LoVo (cell line): Measurements from ENCODE around the gene CFAP52.
"Not testable (repeated sequence)": the region's sequence is repeated elsewhere in the genome, so short reads cannot be mapped to it uniquely, and the experiment has no call there.

Experiments
- DNase-seq: peaks from one replicate; pipeline ENCODE4 v3.0.0-alpha.2; 2016; ENCODE audit warnings: low spot score

CFAP52 gene

DNA sequence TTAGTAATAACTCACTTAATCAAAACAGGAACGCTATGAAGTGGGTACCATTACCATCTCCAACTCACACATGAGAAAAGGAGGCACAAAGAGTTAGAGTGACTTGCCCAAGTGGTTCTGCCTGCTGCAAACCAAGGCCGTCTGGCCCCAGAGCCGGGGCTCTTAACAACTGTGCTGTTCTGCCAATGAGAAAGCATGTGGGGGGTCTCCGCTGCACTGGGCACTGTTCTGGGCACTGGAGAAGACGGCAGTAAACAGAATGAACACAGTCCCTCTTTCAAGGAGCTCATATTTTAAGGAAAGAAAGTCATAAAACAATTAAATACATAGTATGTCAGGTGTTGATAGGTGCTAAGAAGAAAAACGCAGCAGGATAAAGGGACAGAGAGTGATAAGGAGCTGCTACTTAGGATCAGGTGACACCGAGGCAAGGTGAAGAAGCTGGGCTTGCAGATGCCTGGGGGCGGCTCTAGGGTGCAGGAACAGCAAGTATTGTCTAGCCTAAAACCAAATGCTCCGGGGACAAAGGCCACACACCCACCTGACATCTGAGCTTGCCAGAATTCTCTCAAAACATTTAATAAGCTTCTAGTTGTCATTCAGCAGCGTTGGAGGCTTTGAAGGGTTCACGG is 7.4 kb upstream of the CFAP52 start:
- no peak for DNase-seq

GRCh38 chr17:9571201-9571600 is 5.2 kb upstream of the CFAP52 start:
- no peak for DNase-seq

DNA sequence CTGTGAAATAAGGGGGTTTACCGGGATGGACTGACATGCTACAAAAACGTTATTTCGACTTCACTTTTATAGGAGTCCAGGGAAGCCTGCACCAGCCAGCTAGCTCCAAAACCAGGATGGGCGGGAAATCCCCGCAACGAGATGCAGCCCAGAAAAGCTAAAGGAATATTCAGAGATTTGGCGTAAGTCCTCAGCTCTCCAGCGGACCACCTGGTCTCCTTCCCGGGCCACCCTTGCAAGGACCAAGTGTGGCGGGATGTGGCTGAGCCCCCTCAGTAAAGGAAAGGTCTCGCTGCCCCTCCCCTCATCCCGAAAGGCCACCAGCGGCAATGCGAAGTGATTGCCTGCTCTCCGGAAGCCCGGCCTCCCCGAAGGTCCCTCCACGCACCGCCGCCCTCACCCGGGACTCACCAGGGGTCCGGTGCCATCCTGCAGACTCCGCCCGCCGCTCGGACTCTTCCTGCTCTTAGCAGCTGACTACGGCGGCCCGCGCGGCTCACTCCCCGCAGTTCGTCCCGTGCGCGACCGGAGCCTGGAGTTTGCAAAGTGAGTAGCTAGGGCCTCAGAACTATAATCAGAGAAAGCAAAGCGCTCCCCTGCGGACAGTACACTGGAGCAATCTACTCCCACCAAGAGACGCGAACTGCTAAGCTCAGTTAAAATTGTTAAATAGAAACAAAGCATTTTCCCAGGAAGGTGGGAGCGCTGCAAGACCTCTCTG is 901 bp upstream of the CFAP52 start, which contains the start of gene STX8:
Gene STX8, minus strand, starts transcription at position 440 of the 721 bp plus-strand sequence. Its CDS starts 12 bp downstream, at position 428.
- peak; percentile 93 for DNase-seq

GRCh38 chr17:9577373-9577709 is 899 bp downstream of the CFAP52 start:
- DNase-seq: no peak

- DNase-seq: no peak
Observed at GRCh38 chr17:9587969-9588656, 11.7 kb downstream of the CFAP52 start.

- DNase-seq: no peak
Observed at GRCh38 chr17:9594065-9594464, 17.6 kb downstream of the CFAP52 start.

DNA sequence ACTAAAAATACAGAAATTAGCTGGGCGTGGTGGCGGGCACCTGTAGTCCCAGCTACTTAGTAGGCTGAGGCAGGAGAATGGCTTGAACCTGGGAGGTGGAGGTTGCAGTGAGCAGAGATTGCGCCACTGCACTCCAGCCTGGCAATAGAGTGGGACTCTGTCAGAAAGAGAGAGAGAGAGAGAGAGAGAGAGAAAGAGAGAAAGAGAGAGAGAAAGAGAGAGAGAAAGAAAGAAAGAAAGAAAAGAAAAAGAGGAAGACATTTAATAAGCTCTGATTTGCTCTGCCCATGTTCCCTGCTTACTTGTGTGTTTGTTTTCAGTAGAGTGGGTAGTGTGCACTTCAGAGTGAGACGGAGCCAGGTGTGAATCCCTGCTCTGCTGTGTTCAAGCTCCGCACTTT is 21.2 kb downstream of the CFAP52 start:
- DNase-seq: not testable (repeated sequence)

DNA sequence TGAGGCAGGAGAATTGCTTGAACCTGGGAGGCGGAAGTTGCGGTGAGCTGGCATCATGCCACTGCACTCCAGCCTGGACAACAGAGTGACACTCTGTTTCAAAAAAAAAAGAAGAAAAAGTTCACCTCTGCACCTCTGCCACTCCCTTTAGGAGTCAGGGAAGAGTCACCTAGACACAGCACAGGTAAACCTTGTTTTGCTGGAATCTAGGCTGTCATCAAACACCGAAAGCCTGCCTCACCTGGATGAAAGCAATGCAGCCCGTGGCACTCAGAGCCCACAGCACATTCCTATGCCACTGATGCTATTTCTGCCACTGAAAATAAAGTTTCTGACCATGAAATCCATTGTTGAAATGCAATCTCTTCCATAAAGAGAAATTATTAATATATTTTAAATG is 22.2 kb downstream of the CFAP52 start:
- no peak for DNase-seq

DNA sequence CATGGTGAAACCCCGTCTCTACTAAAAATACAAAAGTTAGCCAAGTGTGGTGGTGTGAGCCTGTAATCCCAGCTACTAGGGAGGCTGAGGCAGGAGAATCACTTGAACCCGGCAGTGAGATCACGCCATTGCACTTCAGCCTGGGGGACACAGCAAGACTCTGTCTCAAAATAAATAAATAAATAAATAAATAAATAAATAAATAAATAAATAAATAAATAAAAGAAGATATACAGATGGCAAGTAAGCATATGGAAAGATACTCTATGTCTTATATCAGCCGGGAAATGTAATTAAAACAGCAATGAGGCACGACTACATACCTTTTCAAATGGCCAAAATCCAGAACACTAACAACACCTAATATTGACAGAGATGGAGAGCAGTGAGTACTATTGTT is 28.1 kb downstream of the CFAP52 start:
- not testable (repeated sequence) for DNase-seq

DNA sequence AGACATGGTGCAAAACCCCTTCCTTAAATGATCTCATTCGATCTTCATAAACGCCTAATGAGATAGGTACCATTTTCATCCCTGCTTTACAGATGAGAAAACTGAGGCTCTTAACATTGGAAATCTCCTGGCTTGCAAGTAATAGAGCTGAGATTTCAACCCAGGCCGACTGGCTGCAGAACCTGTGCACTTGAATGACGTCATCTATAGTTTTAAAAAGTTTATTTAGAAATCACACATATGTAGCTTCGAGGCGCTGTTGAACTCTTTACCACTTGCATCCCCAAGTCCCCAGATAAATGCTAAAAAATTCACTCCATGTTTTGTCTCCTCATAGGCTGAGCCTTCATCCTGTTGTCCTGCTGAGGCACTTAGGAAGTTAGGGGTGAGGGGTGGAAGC is 30.0 kb downstream of the CFAP52 start:
- no peak for DNase-seq

DNA sequence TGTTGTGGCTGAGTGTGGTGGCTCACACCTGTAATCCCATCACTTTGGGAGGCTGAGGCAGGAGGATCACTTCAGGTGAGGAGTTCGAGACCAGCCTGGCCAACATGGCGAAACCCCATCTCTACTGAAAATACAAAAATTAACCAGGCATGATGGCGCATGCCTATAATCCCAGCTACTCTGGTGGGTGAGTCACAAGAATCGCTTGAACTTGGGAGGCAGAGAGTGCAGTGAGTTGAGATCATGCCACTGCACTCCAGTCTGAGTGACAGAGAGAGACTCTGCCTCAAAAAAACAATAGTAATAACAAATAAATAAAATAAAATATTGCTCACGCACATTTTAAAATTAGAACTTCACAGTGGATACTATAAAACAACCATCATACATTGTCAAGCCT is 30.6 kb downstream of the CFAP52 start:
- not testable (repeated sequence) for DNase-seq

DNA sequence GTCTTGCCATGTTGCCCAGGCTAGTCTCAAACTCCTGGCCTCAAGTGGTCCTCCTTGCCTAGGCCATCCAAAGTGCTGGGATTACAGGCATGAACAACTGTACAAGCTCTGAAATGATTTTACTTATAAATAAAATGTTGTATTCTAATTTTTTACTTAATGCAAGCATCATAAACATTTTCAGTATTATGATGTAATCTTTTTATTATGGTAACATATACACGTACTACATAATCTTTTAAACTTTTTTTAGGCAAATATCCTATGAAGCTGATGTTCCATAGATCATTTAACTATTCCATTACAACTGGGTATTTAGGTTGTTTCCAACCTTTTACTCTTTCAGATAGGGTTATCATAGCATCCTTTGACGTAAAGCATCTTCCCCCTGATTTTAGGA is 35.1 kb downstream of the CFAP52 start:
- DNase-seq: no peak

GRCh38 chr17:9612006-9612405 is 35.6 kb downstream of the CFAP52 start:
- no peak for DNase-seq

- DNase-seq: no peak
Observed at GRCh38 chr17:9615486-9615885, 39.0 kb downstream of the CFAP52 start.

GRCh38 chr17:9622961-9623360 is 46.5 kb downstream of the CFAP52 start:
- no peak for DNase-seq

DNA sequence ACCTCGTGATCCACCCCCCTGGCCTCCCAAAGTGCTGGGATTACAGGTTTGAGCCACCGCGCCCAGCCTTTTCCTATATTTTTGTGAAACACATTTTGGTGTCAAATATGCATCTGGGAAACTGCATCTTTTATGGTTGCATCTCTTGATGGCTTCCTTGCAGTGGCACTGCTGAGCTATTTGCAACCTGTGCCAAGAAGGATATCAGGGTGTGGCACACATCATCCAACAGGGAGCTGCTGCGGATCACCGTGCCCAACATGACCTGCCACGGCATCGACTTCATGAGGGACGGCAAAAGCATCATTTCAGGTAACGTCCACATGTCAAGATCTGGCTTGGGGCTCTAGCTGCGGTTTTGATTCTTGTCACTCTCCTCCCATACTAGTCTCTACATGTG is 52.1 kb downstream of the CFAP52 start:
- peak; percentile 24 for DNase-seq

- DNase-seq: no peak
Observed at GRCh38 chr17:9632741-9633140, 56.3 kb downstream of the CFAP52 start.

GRCh38 chr17:9635340-9635739 is 58.9 kb downstream of the CFAP52 start:
- DNase-seq: no peak

- DNase-seq: no peak
Observed at GRCh38 chr17:9636501-9636900, 60.1 kb downstream of the CFAP52 start.

DNA sequence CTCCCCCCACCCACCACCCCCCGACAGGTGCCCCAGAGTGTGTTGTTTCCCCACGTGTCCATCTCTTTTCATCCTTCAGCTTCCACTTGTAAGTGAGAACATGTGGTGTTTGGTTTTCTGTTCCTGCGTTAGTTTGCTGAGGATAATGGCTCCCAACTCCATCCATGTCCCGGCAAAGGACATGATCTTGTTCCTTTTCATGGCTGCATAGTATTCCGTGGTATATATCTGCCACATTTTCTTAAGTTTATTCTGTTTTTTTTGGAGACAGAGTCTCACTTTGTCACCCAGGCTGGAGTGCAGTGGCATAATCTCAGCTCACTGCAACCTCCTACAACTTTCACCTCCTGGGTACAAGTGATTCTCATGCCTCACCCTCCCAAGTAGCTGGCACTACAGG is 63.9 kb downstream of the CFAP52 start:
- not testable (repeated sequence) for DNase-seq

DNA sequence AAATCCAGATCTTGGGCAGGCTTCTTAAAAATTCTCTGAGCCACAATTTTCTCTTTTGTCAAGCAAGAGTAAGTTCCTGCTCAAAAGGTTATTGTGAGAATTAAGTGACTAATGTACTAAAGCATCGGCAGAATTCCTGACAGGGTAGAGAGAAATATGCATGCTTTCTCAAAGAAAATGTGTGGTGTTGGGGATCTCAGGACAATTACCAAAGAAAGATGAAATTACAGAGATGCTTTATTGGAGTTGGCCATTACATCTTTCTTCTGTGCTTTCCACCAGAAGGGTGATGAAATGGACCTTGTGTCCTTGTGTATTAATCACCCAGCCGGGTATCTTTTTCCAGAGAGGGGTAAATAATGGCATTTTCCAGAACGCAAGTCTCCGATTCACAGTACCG is 67.2 kb downstream of the CFAP52 start:
- no peak for DNase-seq

GRCh38 chr17:9644910-9645751 is 68.7 kb downstream of the CFAP52 start, which contains the start of gene USP43:
Gene USP43 (plus strand): TSS chr17:9645517. CDS start chr17:9645633, 116 bp downstream.
- DNase-seq: peak; percentile 84
